Cardiac fibroblast (primary cell): ENCODE measurements around the gene DHH.

Experiments used
- DNase-seq, 2 donors: peaks; one replicate each; pipeline versions ENCODE4 v3.0.0 to v3.0.0-alpha.2; 2010; ENCODE audit warnings: low read depth in 2 of 2
- H3K4me3 ChIP-seq, 2 donors: replicated peaks in 1 of 2; 1 replicate in 1 of 2; 2 replicates in 1 of 2; pipeline ENCODE4 v1.5.1; 2011; ENCODE audit warnings: low read depth in 2 of 2, low read length in 2 of 2, mild to moderate bottlenecking in 2 of 2, moderate library complexity in 1 of 2
- TF ChIP-seq, protein P1 (sequence below): IDR thresholded peaks from one replicate; pipeline ENCODE4 v1.5.1; 2011; ENCODE audit warnings: low read depth, mild to moderate bottlenecking, low read length, inconsistent platforms

DHH gene

GRCh38 chr12:49060237-49061156 lies 34.1 kb downstream of the DHH start, which contains the start of gene KMT2D:
Gene KMT2D, minus strand, starts transcription at chr12:49060794. Its CDS starts 5,470 bp downstream, at chr12:49055324.
- DNase-seq, result peak; percentile 97 to 98
- TF ChIP-seq, protein P1, sequence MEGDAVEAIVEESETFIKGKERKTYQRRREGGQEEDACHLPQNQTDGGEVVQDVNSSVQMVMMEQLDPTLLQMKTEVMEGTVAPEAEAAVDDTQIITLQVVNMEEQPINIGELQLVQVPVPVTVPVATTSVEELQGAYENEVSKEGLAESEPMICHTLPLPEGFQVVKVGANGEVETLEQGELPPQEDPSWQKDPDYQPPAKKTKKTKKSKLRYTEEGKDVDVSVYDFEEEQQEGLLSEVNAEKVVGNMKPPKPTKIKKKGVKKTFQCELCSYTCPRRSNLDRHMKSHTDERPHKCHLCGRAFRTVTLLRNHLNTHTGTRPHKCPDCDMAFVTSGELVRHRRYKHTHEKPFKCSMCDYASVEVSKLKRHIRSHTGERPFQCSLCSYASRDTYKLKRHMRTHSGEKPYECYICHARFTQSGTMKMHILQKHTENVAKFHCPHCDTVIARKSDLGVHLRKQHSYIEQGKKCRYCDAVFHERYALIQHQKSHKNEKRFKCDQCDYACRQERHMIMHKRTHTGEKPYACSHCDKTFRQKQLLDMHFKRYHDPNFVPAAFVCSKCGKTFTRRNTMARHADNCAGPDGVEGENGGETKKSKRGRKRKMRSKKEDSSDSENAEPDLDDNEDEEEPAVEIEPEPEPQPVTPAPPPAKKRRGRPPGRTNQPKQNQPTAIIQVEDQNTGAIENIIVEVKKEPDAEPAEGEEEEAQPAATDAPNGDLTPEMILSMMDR, result peak; percentile 36
- peak within 1 kb of the TSS; percentile 87 to 90 for H3K4me3 ChIP-seq

DNA sequence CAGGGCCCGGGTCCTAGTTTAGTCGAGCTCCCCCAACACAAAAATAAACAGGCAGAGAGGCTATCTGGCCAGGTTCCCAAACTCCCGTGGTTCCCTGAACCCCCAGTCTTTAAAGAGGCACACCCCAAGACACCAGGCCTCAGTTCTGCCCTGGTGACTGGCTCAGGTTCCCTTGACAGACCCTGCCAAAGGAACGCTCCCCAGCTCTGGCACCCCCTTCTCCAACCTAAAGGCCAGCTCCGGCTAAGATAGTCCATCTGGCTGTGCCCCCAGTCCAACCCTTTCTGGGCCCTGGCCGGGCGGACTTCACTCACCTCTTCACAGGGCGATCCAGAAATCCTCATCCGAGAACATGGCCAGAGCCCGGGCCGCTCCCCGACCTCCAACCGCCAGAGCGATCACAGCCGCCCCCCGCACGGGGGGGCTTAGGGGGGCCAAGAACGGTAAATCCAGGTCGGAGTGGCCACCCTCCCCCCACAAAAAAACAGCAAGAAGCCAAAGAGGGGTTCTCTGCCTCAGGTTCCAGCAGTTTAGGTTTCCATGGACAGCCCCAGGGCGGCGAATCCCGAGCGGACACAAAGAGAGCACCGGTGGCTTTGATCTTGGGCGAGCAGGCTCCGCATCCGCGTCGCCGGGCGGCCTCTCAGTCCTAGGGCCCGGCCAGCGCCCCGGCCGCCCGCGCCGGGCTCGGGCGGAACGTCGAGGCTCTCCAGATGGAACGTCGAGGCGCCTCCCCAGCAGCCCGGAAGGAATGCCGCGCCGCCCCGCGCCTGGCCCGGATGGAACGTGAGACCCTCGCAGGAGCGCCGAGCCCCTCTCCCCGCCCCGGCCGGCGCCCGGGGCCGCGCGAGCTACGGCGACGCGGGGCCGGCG lies 35.1 kb downstream of the DHH start:
- TF ChIP-seq, protein P1, result no peak
- DNase-seq, result peak; percentile 18 to 28
- H3K4me3 ChIP-seq, result peak overlapping the region; percentile 87 to 90

DNA sequence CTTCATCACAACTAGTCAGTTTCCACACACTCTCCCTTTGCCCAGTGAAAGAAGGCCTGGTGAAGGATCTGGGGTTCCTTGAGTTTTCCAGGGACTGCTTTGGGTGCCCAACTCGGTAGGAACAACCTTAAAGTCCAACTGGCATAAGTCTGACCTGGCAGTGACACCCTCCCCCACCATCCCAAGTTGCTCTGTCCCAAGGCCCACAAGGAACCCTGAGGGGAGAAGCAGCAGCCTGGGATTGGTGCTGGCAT lies 35.6 kb downstream of the DHH start:
- DNase-seq, result no peak
- H3K4me3 ChIP-seq, result peak overlapping the region; percentile 87 to 90
- TF ChIP-seq, protein P1, result no peak

GRCh38 chr12:49058366-49059044 lies 36.1 kb downstream of the DHH start:
- no peak for DNase-seq
- TF ChIP-seq, protein P1, result no peak
- H3K4me3 ChIP-seq, result peak overlapping the region; percentile 87 to 90

- TF ChIP-seq, protein P1, result no peak
- peak overlapping the region; percentile 87 to 90 for H3K4me3 ChIP-seq
- DNase-seq, result no peak
Measured at GRCh38 chr12:49057888-49058287, 36.7 kb downstream of the DHH start.

- peak; percentile 86 to 89 for DNase-seq
- peak overlapping the region; percentile 5 to 87 for H3K4me3 ChIP-seq
- TF ChIP-seq, protein P1, result no peak
Measured at GRCh38 chr12:49055978-49056754, 38.4 kb downstream of the DHH start.
